SK-N-SH (cell line): ENCODE data around the gene NR2F1-AS1. TPM values are rescaled to one million over a fixed set of nuclear protein-coding genes. Genes with fewer than 3 reads are reported as not detected.

ENCODE experiments used
- CTCF ChIA-PET: fragments of 300-600, 350-600 bp; formaldehyde crosslinking; extraction: SDS; loops from one replicate; lab custom pipeline; 2021; lab: Yijun Ruan, JAX
- POLR2A ChIA-PET: fragments of 350-600 bp; sonication (Branson Sonifier 250); formaldehyde crosslinking; extraction: SDS; loops from one replicate; lab custom pipeline; 2020; ENCODE audit warnings: antibody characterized with exemption, inconsistent platforms; lab: Yijun Ruan, JAX
- DNase-seq: peaks from one replicate; pipeline ENCODE4 v3.0.0; 2012
- H2AFZ ChIP-seq: fragments of 200-600 bp; sonication (generic); 2 replicates; pipeline ENCODE4 v1.8.1; 2016; ENCODE audit warnings: antibody characterized with exemption, mild to moderate bottlenecking, low read depth
- H3F3A ChIP-seq: fragments of 200-600 bp; sonication (generic); replicated peaks from 2 replicates; pipeline ENCODE3; 2016; ENCODE audit warnings: antibody characterized with exemption, mild to moderate bottlenecking; ENCODE audit not compliant: insufficient read depth
- H3K27ac ChIP-seq, 2 experiments: fragments of 200-500 bp in 1 of 2; fragments of 200-600 bp in 1 of 2; sonication (Bioruptor generic) in 1 of 2; sonication (generic), shearing (Covaris generic) in 1 of 2; 2 replicates each; pipeline versions ENCODE4 v1.5.1 to v1.6.1; 2014 to 2016; ENCODE audit warnings: low read depth in 2 of 2, inconsistent platforms in 1 of 2, low read length in 1 of 2, mild to moderate bottlenecking in 1 of 2, mixed read lengths in 1 of 2
- H3K27me3 ChIP-seq: fragments of 200-600 bp; sonication (generic), shearing (Covaris generic); 2 replicates; pipeline ENCODE4 v1.6.1; 2016; ENCODE audit warnings: mixed run types; ENCODE audit not compliant: insufficient read depth
- H3K36me3 ChIP-seq, 2 experiments: fragments of 200-500 bp in 1 of 2; fragments of 200-600 bp in 1 of 2; sonication (Bioruptor generic) in 1 of 2; sonication (generic) in 1 of 2; replicated peaks in 1 of 2; 2 replicates each; pipeline versions ENCODE3 to v1.5.1; 2014 to 2016; ENCODE audit warnings: low read length in 1 of 2, mild to moderate bottlenecking in 1 of 2; ENCODE audit not compliant: insufficient read depth in 2 of 2, control insufficient read depth in 1 of 2
- H3K4me1 ChIP-seq, 2 experiments: fragments of 200-500 bp in 1 of 2; fragments of 200-600 bp in 1 of 2; sonication (Bioruptor generic) in 1 of 2; sonication (generic), shearing (Covaris generic) in 1 of 2; 2 replicates each; pipeline versions ENCODE4 v1.5.1 to v1.6.1; 2014 to 2016; ENCODE audit warnings: low read depth in 1 of 2, low read length in 1 of 2, mixed run types in 1 of 2; ENCODE audit not compliant: insufficient read depth in 2 of 2, control insufficient read depth in 1 of 2
- H3K4me2 ChIP-seq: fragments of 200-600 bp; sonication (generic), shearing (Covaris generic); 2 replicates; pipeline ENCODE4 v1.6.1; 2017; ENCODE audit warnings: mixed run types
- H3K4me3 ChIP-seq, 2 experiments: fragments of 200-500 bp in 1 of 2; fragments of 200-600 bp in 1 of 2; sonication (Bioruptor generic) in 1 of 2; sonication (generic), shearing (Covaris generic) in 1 of 2; 2 replicates each; pipeline versions ENCODE4 v1.5.1 to v1.8.1; 2014 to 2016; ENCODE audit warnings: low read depth in 2 of 2, inconsistent platforms in 1 of 2, low read length in 1 of 2, mild to moderate bottlenecking in 1 of 2, mixed read lengths in 1 of 2, moderate library complexity in 1 of 2
- H3K79me2 ChIP-seq: fragments of 200-600 bp; sonication (generic); 2 replicates; pipeline ENCODE4 v1.8.1; 2017; ENCODE audit warnings: mild to moderate bottlenecking; ENCODE audit not compliant: insufficient read depth
- H3K9ac ChIP-seq: fragments of 200-600 bp; sonication (generic); 2 replicates; pipeline ENCODE4 v1.6.1; 2017; ENCODE audit warnings: mixed run types
- H3K9me2 ChIP-seq: fragments of 200-600 bp; sonication (generic); 2 replicates; pipeline ENCODE4 v1.6.1; 2017; ENCODE audit warnings: mixed run types
- H3K9me3 ChIP-seq: fragments of 200-600 bp; sonication (generic); 2 replicates; pipeline ENCODE4 v1.6.1; 2017; ENCODE audit warnings: mixed run types, mild to moderate bottlenecking, moderate library complexity
- H4K20me1 ChIP-seq: fragments of 200-600 bp; sonication (generic); 2 replicates; pipeline ENCODE4 v1.6.1; 2017; ENCODE audit warnings: mild to moderate bottlenecking, mixed run types; ENCODE audit not compliant: insufficient read depth
- CTCF ChIP-seq: fragments of 200-600 bp; sonication (generic); IDR thresholded peaks from 2 replicates; pipeline ENCODE4 v1.6.1; 2017; ENCODE audit warnings: antibody characterized with exemption, mild to moderate bottlenecking, moderate library complexity
- EP300 ChIP-seq, 2 experiments: IDR thresholded peaks; 2 replicates each; pipeline versions ENCODE4 v1.4.0 to v1.6.1; 2012; ENCODE audit warnings: borderline replicate concordance in 1 of 2, low read depth in 1 of 2, low read length in 1 of 2
- EZH2phosphoT487 ChIP-seq: fragments of 200-600 bp; sonication (generic); IDR thresholded peaks from 2 replicates; pipeline ENCODE4 v1.6.1; 2017; ENCODE audit warnings: low read depth, mixed run types, mild to moderate bottlenecking, antibody characterized with exemption, moderate library complexity, borderline replicate concordance
- JUND ChIP-seq: IDR thresholded peaks from 2 replicates; pipeline ENCODE4 v1.4.0; 2012
- MEF2A ChIP-seq: IDR thresholded peaks from 2 replicates; pipeline ENCODE4 v1.4.0; 2012; ENCODE audit warnings: low read depth, borderline replicate concordance
- NFIC ChIP-seq: IDR thresholded peaks from 2 replicates; pipeline ENCODE4 v1.4.0; 2012; ENCODE audit warnings: borderline replicate concordance
- PBX3 ChIP-seq: IDR thresholded peaks from 2 replicates; pipeline ENCODE4; 2012
- RXRA ChIP-seq: IDR thresholded peaks from 2 replicates; pipeline ENCODE4 v1.4.0; 2012; ENCODE audit warnings: low read depth, mild to moderate bottlenecking, borderline replicate concordance
- SIN3A ChIP-seq: IDR thresholded peaks from 2 replicates; pipeline ENCODE4 v1.6.1; 2012; ENCODE audit warnings: low read depth, mild to moderate bottlenecking, low read length, moderate library complexity, borderline replicate concordance
- USF2 ChIP-seq: fragments of 150-350 bp; IDR thresholded peaks from 2 replicates; pipeline ENCODE4 v1.6.1; 2017; ENCODE audit warnings: antibody characterized with exemption, low read length, low read depth, borderline replicate concordance
- YY1 ChIP-seq: IDR thresholded peaks from 2 replicates; pipeline ENCODE4 v1.4.0; 2012; ENCODE audit warnings: low read depth, mild to moderate bottlenecking
- ZBTB33 ChIP-seq: IDR thresholded peaks from 2 replicates; pipeline ENCODE4 v1.4.0; 2012; ENCODE audit warnings: low read depth, borderline replicate concordance
- WGBS: methylation state at CpG from one replicate; pipeline ENCODE4 v1.1.6; 2017; ENCODE audit warnings: low lambda C conversion rate; 5-methylcytosine and 5-hydroxymethylcytosine counted together
- polyA plus RNA-seq, 3 experiments: library from polyadenylated mRNA; depleted of rRNA; stranded (reverse); fragments of >200 nt; gene quantifications; 2 replicates each; pipeline ENCODE4 v1.2.3, GENCODE V29; 2012

The NR2F1-AS1 gene
- polyA plus RNA-seq, 1 of the 3 experiments (the other 2 are of a cell fraction): 7.4 TPM

DNA sequence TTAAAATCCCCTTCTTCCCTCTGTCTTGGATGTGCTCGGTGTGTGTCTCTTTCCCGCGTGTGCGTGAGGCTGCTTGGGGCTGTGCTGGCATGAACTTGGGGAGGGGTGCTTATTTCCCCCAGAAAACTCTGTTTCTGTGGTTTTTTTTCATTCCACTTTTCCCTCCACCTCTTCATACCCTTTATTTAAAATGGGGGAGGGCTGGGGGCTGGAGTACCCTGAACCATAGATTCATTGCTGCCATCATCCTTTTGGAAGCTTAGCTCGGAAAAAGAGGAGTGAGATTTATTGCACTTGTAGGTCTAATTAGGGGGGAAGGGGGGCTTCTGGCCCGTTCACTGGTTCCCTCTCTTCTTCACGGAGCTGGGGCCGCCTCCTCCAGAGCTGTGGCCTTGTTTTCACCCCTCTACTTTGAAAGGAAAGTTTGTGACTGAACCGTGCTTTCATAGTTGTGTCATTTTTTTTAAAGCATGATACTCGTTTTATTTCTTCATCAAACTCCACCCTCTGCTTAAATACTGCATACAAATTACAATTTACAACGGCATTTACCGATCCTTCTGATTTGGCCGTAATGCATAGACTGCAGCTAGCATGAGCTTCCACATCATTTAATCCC is 4.9 kb upstream of the NR2F1-AS1 start:
- 11% methylated on average over 13 of the region's 13 CpGs for WGBS
- H3K27ac ChIP-seq: peak overlapping the region; percentile 51 to 92
- peak; percentile 62 for DNase-seq

More for the DNA sequence above, 4.9 kb upstream of the NR2F1-AS1 start:
- peaks cover 78% of the 10 kb centered on the region for H3K79me2 ChIP-seq
- peak overlapping the region; percentile 76 for H3K9ac ChIP-seq
- peaks cover 24% of the 10 kb centered on the region for H3F3A ChIP-seq
- TF ChIP-seq YY1: no peak
- no peak for TF ChIP-seq RXRA
- TF ChIP-seq CTCF: no peak
- TF ChIP-seq MEF2A: no peak
- 0 out of 2 replicates have a peak, but pooled peaks have one; percentile 32 for TF ChIP-seq SIN3A
- TF ChIP-seq USF2: no peak
- TF ChIP-seq JUND: no peak
- TF ChIP-seq EP300 (IDR thresholded peaks at IDR 0.05; ENCODE audit: borderline replicate concordance in 1 of 2, low read depth in 1 of 2, low read length in 1 of 2): no peak
- no peak for TF ChIP-seq ZBTB33
- peak; percentile 4; the same call in 1 of the 2 replicates for TF ChIP-seq PBX3
- TF ChIP-seq NFIC: no peak
- no peak for TF ChIP-seq EZH2phosphoT487
- H3K9me2 ChIP-seq: no peaks in the 10 kb centered on the region
- H3K9me3 ChIP-seq: no peaks in the 10 kb centered on the region
- H2AFZ ChIP-seq: peak overlapping the region; percentile 78; the same call in 1 of the 2 replicates
- CTCF ChIA-PET: interaction anchor here (0.6 to 4.3 kb wide), 9 partner anchors 15 to 1265 kb away, joined by 3 to 32 read pairs (median 4); no protein-coding TSS in a partner anchor
- POLR2A ChIA-PET: interaction anchor here (1.8 to 2.1 kb wide), 2 partner anchors 15 to 35 kb away, joined by 5 to 7 read pairs; no protein-coding TSS in a partner anchor
- H3K4me1 ChIP-seq: peaks cover 0 to 19% of the 10 kb centered on the region in 2 experiments; a peak in 2 of 4 replicates
- peak overlapping the region; percentile 86 to 87 for H3K4me3 ChIP-seq
- peaks cover 3 to 12% of the 10 kb centered on the region in 2 experiments for H3K36me3 ChIP-seq
- no peaks in the 10 kb centered on the region; the same call in 1 of the 2 replicates for H4K20me1 ChIP-seq
- H3K27me3 ChIP-seq: no peaks in the 10 kb centered on the region
- peak overlapping the region; percentile 95 for H3K4me2 ChIP-seq
